NOMO-1 treated with dmso at 0.1 percent for 144 hours (cell line): ENCODE results near the gene TRMT112.

Experiments
- DNase-seq: peaks from one replicate; lab custom pipeline; 2025; ENCODE audit not compliant: unreplicated experiment; lab: John Stamatoyannopoulos, UW

The TRMT112 gene

GRCh38 chr11:64317325-64317960, at the start of gene TRMT112:
Gene TRMT112, minus strand, starts transcription at chr11:64317559. Its CDS starts 33 bp downstream, at chr11:64317526.
- DNase-seq: peak; percentile 95

DNA sequence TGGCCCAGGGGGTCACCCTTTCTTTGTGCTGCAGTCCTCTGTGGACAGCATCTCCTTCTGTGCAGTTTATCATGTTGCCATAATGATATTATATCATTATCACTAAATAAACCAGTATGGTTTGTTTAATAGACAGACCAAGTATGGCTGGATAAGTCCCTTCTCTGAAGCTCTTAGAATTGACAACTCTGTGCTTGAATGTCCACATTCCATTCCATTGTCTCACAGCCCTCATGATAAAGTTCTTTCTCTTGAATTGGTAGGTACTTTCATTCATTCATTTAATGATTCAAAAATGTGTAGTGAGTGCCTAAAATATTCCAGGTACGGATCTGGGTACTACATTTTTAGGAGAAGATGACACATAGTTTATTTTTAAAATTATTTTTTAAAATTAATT, 49.4 kb upstream of the TRMT112 start:
- DNase-seq: no peak

- DNase-seq: no peak
Observed at GRCh38 chr11:64364911-64365310, 47.6 kb upstream of the TRMT112 start.

GRCh38 chr11:64364435-64364834, 47.1 kb upstream of the TRMT112 start:
- no peak for DNase-seq

- DNase-seq: no peak
Observed at GRCh38 chr11:64362339-64362738, 45.0 kb upstream of the TRMT112 start.

DNA sequence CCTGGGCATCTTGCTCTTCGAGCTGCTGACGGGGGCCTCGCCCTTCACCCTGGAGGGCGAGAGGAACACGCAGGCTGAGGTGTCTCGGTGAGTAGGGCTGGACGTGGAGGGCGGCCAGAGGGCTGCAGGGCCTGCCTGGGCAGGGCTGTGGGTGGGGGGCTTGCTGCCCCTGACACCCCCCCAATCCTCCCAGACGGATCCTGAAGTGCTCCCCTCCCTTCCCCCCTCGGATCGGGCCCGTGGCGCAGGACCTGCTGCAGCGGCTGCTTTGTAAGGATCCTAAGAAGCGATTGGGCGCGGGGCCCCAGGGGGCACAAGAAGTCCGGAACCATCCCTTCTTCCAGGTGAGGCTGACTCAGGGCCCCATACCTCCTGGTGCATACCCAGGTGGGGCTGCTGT, 44.3 kb upstream of the TRMT112 start:
- DNase-seq: no peak

- peak; percentile 48 for DNase-seq
Observed at GRCh38 chr11:64360448-64360921, 43.1 kb upstream of the TRMT112 start.

- peak; percentile 45 for DNase-seq
Observed at GRCh38 chr11:64359712-64360445, 42.5 kb upstream of the TRMT112 start.

DNA sequence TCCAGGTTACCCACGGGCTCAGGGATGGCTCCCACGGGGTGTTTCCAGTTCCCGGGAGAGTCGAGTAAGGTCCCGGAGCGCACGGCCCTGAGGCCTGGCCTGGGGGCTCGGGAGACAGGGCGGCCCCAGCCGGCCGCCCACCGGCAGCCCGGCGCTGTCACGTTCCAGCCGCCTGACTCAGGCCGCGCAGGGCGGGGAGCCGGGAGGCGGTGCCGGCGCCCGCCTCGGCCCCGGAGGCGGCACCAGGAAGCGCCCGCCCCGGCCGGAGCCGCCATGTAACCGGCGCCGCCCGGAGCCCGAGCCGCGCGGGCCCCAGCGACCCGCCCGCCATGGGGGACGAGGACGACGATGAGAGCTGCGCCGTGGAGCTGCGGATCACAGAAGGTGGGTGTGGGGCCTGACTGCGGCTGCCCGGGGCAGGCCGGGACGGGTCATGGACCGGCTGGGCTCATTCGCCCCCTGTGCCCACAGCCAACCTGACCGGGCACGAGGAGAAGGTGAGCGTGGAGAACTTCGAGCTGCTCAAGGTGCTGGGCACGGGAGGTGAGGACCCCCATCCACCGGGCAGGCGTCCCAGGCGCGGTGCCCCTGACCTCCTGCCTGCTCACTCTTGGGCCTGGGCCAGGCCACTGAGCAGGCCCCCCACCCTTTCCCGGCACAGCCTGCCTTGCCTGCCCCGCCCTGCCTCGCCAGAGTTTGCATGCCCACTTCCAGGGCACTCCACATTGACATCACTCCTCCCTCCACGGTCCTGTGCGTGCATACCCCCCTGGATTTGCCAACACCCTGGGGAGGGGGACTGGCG, 41.8 kb upstream of the TRMT112 start, which contains the start of gene RPS6KA4:
TSS of gene RPS6KA4 (plus strand) at position 256 of the 805 bp plus-strand sequence. CDS start at position 330, 74 bp downstream.
- DNase-seq: no peak

DNA sequence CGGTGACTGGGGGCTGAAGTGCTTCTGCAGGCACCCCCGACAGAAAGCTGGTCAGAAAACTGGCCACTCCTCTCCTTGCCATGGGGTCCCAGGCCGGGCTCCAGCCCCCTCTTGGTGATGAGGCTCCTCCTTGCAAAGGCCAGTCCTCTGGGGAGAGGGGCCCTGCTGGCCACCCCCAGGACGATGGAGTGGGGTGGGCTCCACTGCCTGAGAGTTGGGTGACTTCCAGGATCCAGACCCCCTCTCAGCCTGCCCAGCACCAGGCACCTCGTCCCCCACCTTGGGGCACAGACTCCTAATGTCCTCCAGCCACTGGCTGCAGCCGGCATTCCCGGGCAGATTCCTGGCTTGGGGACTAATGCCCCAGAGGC, 41.2 kb upstream of the TRMT112 start:
- no peak for DNase-seq

DNA sequence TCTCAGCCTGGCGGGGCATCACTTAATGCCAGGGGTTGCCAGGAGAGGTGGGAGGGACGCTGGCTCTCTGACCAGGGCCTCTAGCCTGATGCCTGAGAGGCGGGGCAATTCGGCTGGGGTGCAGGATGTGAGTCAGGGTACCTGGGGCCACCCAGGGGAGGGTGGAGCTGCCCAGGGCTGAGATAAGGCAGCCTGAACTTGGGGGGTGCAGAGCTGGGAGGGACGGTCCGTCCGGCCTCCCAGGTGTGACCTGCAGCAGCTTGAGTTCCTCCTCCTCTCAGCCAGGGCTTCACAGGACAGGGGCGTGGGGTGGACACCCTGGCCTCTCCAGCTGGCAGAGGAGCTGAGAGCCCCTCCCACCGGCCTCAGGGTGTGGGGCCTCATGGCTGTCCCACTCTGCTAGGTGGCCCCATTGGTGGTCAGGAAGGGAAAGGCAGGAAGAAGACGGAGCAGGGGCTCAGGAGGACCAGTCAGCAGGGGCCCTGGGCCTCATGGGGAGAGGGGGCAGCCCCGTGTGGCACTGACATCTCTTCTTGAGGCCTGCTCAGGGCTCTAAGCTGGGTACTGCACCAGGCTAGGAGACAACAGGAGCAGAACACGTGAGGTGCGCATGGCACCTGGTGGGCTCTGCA, 40.7 kb upstream of the TRMT112 start:
- no peak for DNase-seq

- no peak for DNase-seq
Observed at GRCh38 chr11:64357446-64357845, 40.1 kb upstream of the TRMT112 start.

- no peak for DNase-seq
Observed at GRCh38 chr11:64356498-64357411, 39.4 kb upstream of the TRMT112 start.

GRCh38 chr11:64355078-64355940, 38.0 kb upstream of the TRMT112 start:
- no peak for DNase-seq

DNA sequence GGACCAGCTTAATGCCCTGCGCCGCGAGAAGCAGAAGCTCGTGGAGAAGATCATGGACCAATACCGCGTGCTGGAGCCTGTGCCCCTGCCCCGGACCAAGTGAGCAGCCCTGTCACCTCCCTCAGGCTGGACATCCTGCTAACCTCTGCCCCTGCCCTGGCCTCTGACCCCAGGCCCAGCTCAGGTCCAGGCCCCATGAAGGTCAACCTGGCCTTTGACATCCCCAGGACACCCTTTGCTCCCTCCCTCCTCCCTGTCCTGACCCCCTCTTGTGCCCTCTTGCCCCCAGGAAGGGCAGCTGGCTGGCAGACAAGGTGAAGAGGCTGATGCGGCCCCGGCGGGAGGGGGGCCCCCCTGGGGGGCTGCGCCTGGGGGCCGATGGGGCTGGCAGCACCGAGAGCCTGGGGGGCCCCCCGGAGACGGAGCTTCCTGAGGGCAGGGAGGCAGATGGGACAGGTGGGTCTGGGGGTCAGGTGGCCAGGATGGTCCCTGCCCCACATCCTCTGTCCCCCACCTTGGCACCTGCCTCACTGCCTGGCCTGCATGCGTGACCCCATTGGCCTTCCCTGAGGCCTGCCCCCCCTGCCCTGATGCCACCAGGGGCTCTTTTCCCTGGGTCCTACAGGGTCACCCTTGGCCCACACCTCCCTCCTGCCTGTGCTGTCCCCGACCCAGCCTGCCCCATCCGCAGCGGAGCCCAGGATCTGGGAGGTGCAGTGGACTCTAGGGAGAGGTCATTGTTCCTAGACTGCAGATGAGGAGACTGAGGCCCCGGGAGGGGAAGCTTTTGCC, 36.6 kb upstream of the TRMT112 start:
- no peak for DNase-seq

GRCh38 chr11:64352995-64353714, 35.8 kb upstream of the TRMT112 start:
- no peak for DNase-seq

- DNase-seq: no peak
Observed at GRCh38 chr11:64352099-64352994, 35.0 kb upstream of the TRMT112 start.
